SJCRH30 (cell line): ENCODE data around the gene ALDOA. TPM values are rescaled to one million over a fixed set of nuclear protein-coding genes. Genes with fewer than 3 reads are reported as not detected.
A peak's percentile ranks its signal among the peaks of the same experiment; 100 is the strongest.

Experiments used
- DNase-seq, 2 experiments: peaks; one replicate each; pipeline ENCODE4 v3.0.0-alpha.2; 2015 to 2020
- H3K27ac ChIP-seq: fragments of 250-450 bp; sonication (Bioruptor Pico); 2 replicates; pipeline ENCODE4 v1.5.1; 2020; ENCODE audit warnings: mild to moderate bottlenecking, moderate library complexity
- H3K27me3 ChIP-seq: fragments of 250-450 bp; sonication (Bioruptor Pico); 2 replicates; pipeline ENCODE4 v1.5.1; 2020; ENCODE audit warnings: mild to moderate bottlenecking, moderate library complexity
- H3K36me3 ChIP-seq: fragments of 250-450 bp; sonication (Bioruptor Pico); 2 replicates; pipeline ENCODE4 v1.5.1; 2020; ENCODE audit warnings: mild to moderate bottlenecking, moderate library complexity
- H3K4me1 ChIP-seq: fragments of 250-450 bp; sonication (Bioruptor Pico); 2 replicates; pipeline ENCODE4 v1.5.1; 2020; ENCODE audit warnings: mild to moderate bottlenecking, moderate library complexity
- H3K4me3 ChIP-seq: fragments of 250-450 bp; sonication (Bioruptor Pico); 2 replicates; pipeline ENCODE4 v1.5.1; 2020; ENCODE audit warnings: mild to moderate bottlenecking, moderate library complexity
- H3K9me3 ChIP-seq: fragments of 250-450 bp; sonication (Bioruptor Pico); replicated peaks from 2 replicates; pipeline ENCODE4 v1.5.1; 2020; ENCODE audit warnings: mild to moderate bottlenecking, moderate library complexity
- total RNA-seq: library from RNA; depleted of rRNA; stranded (reverse); fragments of >200 nt; shearing (Covaris generic); gene quantifications from 2 replicates; pipeline ENCODE4 v1.2.3, GENCODE V29; 2014

ALDOA gene
- total RNA-seq, 1 experiment from 2014 or later = 646 TPM

- Histone ChIP-seq H3K36me3 (peaks cover 2% of the 10 kb centered on the region; the same call in 1 of the 2 replicates), H3K9me3 (no peaks in the 10 kb centered on the region), H3K4me1 (no peaks in the 10 kb centered on the region), H3K4me3 (no peak overlapping the region), H3K27me3 (no peaks in the 10 kb centered on the region), H3K27ac (no peak overlapping the region)
- no peak for DNase-seq
Measured at GRCh38 chr16:30087181-30087898, 21.8 kb downstream of the ALDOA start.

GRCh38 chr16:30088237-30088831, 22.8 kb downstream of the ALDOA start:
- no peaks in the 10 kb centered on the region for H3K9me3 ChIP-seq

GRCh38 chr16:30088832-30089624, 23.5 kb downstream of the ALDOA start:
- Histone ChIP-seq H3K4me1 (no peaks in the 10 kb centered on the region), H3K36me3 (no peaks in the 10 kb centered on the region; the same call in 1 of the 2 replicates), H3K27me3 (no peaks in the 10 kb centered on the region), H3K27ac (no peak overlapping the region), H3K9me3 (no peaks in the 10 kb centered on the region), H3K4me3 (no peak overlapping the region)
- DNase-seq = no peak

More at GRCh38 chr16:30088237-30088831, 22.8 kb downstream of the ALDOA start:
- Histone ChIP-seq H3K4me1 (no peaks in the 10 kb centered on the region), H3K36me3 (no peaks in the 10 kb centered on the region; the same call in 1 of the 2 replicates), H3K27me3 (no peaks in the 10 kb centered on the region), H3K27ac (no peak overlapping the region), H3K4me3 (no peak overlapping the region)
- no peak for DNase-seq

GRCh38 chr16:30090610-30091331, 25.2 kb downstream of the ALDOA start:
- Histone ChIP-seq H3K4me1 (no peaks in the 10 kb centered on the region), H3K9me3 (no peaks in the 10 kb centered on the region), H3K36me3 (no peaks in the 10 kb centered on the region), H3K27me3 (no peaks in the 10 kb centered on the region), H3K4me3 (peak overlapping the region; percentile 57), H3K27ac (no peak overlapping the region)
- no peak for DNase-seq

GRCh38 chr16:30091474-30092372, 26.2 kb downstream of the ALDOA start, which contains the start of gene TBX6:
Gene TBX6, minus strand, starts transcription at chr16:30091924. Its CDS starts 731 bp downstream, at chr16:30091193.
- Histone ChIP-seq H3K4me3 (peak within 1 kb of the TSS; percentile 57), H3K4me1 (no peaks in the 10 kb centered on the region), H3K27ac (peak within 1 kb of the TSS; percentile 12; the same call in 1 of the 2 replicates), H3K36me3 (no peaks in the 10 kb centered on the region), H3K27me3 (no peaks in the 10 kb centered on the region), H3K9me3 (peaks cover 2% of the 10 kb centered on the region; the same call in 1 of the 2 replicates)
- peak; percentile 89 to 92 for DNase-seq

- DNase-seq = peak; percentile 71 to 81
- H3K4me1 ChIP-seq = no peaks in the 10 kb centered on the region
- peaks cover 10% of the 10 kb centered on the region for H3K9me3 ChIP-seq
- H3K27ac ChIP-seq = peak overlapping the region; percentile 12; the same call in 1 of the 2 replicates
- H3K36me3 ChIP-seq = no peaks in the 10 kb centered on the region
- peak overlapping the region; percentile 57 for H3K4me3 ChIP-seq
- no peaks in the 10 kb centered on the region for H3K27me3 ChIP-seq
Measured at GRCh38 chr16:30092373-30093010, 26.9 kb downstream of the ALDOA start.

GRCh38 chr16:30094541-30095165, 29.1 kb downstream of the ALDOA start:
- H3K27ac ChIP-seq = no peak overlapping the region

GRCh38 chr16:30095166-30096078, 29.9 kb downstream of the ALDOA start:
- H3K4me3 ChIP-seq = peak overlapping the region; percentile 64
- no peaks in the 10 kb centered on the region for H3K36me3 ChIP-seq
- no peaks in the 10 kb centered on the region for H3K27me3 ChIP-seq
- peaks cover 14% of the 10 kb centered on the region for H3K9me3 ChIP-seq
- no peaks in the 10 kb centered on the region for H3K4me1 ChIP-seq
- no peak for DNase-seq
- H3K27ac ChIP-seq = no peak overlapping the region

More at GRCh38 chr16:30094541-30095165, 29.1 kb downstream of the ALDOA start:
- H3K4me3 ChIP-seq = no peak overlapping the region
- peaks cover 14% of the 10 kb centered on the region for H3K9me3 ChIP-seq
- H3K27me3 ChIP-seq = no peaks in the 10 kb centered on the region
- H3K36me3 ChIP-seq = no peaks in the 10 kb centered on the region
- no peaks in the 10 kb centered on the region for H3K4me1 ChIP-seq
- DNase-seq = no peak

GRCh38 chr16:30096105-30096861, 30.7 kb downstream of the ALDOA start, which contains the start of gene YPEL3:
Gene YPEL3, minus strand, starts transcription at chr16:30096213. Its CDS starts 731 bp downstream, at chr16:30095482.
- H3K27ac ChIP-seq = peak within 1 kb of the TSS; percentile 87
- H3K4me3 ChIP-seq = peak within 1 kb of the TSS; percentile 64
- DNase-seq = peak; percentile 90
- H3K27me3 ChIP-seq = no peaks in the 10 kb centered on the region
- H3K4me1 ChIP-seq = no peaks in the 10 kb centered on the region
- H3K36me3 ChIP-seq = no peaks in the 10 kb centered on the region
- peaks cover 14% of the 10 kb centered on the region for H3K9me3 ChIP-seq

GRCh38 chr16:30096862-30097563, 31.5 kb downstream of the ALDOA start:
- Histone ChIP-seq H3K4me1 (no peaks in the 10 kb centered on the region), H3K27ac (peak overlapping the region; percentile 87), H3K27me3 (no peaks in the 10 kb centered on the region), H3K36me3 (no peaks in the 10 kb centered on the region), H3K4me3 (peak overlapping the region; percentile 64), H3K9me3 (peaks cover 14% of the 10 kb centered on the region)
- DNase-seq = no peak

- Histone ChIP-seq H3K4me1 (no peaks in the 10 kb centered on the region), H3K36me3 (peaks cover 3% of the 10 kb centered on the region; the same call in 1 of the 2 replicates), H3K4me3 (no peak overlapping the region), H3K27ac (no peak overlapping the region), H3K27me3 (no peaks in the 10 kb centered on the region), H3K9me3 (no peaks in the 10 kb centered on the region)
- no peak for DNase-seq
Measured at GRCh38 chr16:30104090-30104489, 38.5 kb downstream of the ALDOA start.
